Gastrocnemius medialis (tissue), 4 donors: ENCODE results near the gene GPR84. TPM values are rescaled to one million over a fixed set of nuclear protein-coding genes. Genes with fewer than 3 reads are reported as not detected.

Experiments used
- ATAC-seq, 2 donors: fragments of 150-250 bp; one replicate each; pipeline ENCODE4 v1.9.1; 2016
- DNase-seq, 2 donors: peaks; one replicate each; pipeline ENCODE4 v3.0.0-alpha.2; 2019
- H3K27ac ChIP-seq, 4 donors: fragments of 200-600 bp; sonication (generic); 1 replicate in 1 of 4; 2 replicates in 3 of 4; pipeline ENCODE4 v1.5.1; 2016 to 2018; ENCODE audit warnings: mild to moderate bottlenecking in 2 of 4, moderate library complexity in 1 of 4
- H3K27me3 ChIP-seq, 3 donors: fragments of 200-600 bp; sonication (generic) in 2 of 3; 1 replicate in 1 of 3; 2 replicates in 2 of 3; pipeline versions ENCODE4 v1.5.1 to v1.6.0; 2016 to 2019; ENCODE audit warnings: mild to moderate bottlenecking in 1 of 3, moderate library complexity in 1 of 3
- H3K36me3 ChIP-seq, 2 donors: fragments of 200-600 bp; sonication (generic) in 1 of 2; one replicate each; pipeline ENCODE4 v1.5.1; 2017 to 2018
- H3K4me1 ChIP-seq, 2 donors: fragments of 200-600 bp; sonication (generic) in 1 of 2; one replicate each; pipeline ENCODE4 v1.5.1; 2016 to 2017; ENCODE audit warnings: mild to moderate bottlenecking in 2 of 2
- H3K4me3 ChIP-seq, 4 donors: fragments of 200-600 bp; sonication (generic) in 3 of 4; 1 replicate in 1 of 4; 2 replicates in 3 of 4; pipeline ENCODE4 v1.5.1; 2016 to 2019; ENCODE audit warnings: mild to moderate bottlenecking in 2 of 4
- H3K9me3 ChIP-seq, 3 donors: fragments of 200-600 bp; sonication (generic) in 2 of 3; 1 replicate in 1 of 3; 2 replicates in 2 of 3; pipeline ENCODE4 v1.5.1; 2016 to 2019
- CTCF ChIP-seq, 5 experiments: fragments of 450-650 bp in 3 of 5; fragments of 200-600 bp in 2 of 5; sonication (generic) in 2 of 5; IDR thresholded peaks in 4 of 5; conservative IDR thresholded peaks in 1 of 5; 1 replicate in 4 of 5; 2 replicates in 1 of 5; pipeline ENCODE4 v1.5.1; 2016 to 2019; ENCODE audit warnings: antibody characterized with exemption in 5 of 5, mild to moderate bottlenecking in 3 of 5, moderate library complexity in 3 of 5
- POLR2A ChIP-seq, 2 donors: fragments of 450-650 bp; IDR thresholded peaks; one replicate each; pipeline ENCODE4 v1.6.1; 2017; ENCODE audit warnings: antibody characterized with exemption in 2 of 2, mild to moderate bottlenecking in 2 of 2, moderate library complexity in 2 of 2
- in situ Hi-C, 4 donors: fragments of 200-750 bp; cut with MboI; loops; one replicate each; pipeline versions ENCODE4 v1.15.0 to v1.8.0; 2017; ENCODE audit warnings: low sequenced_read_pairs in 4 of 4
- intact Hi-C: fragments of 100-400 bp; cut with DNase I; formaldehyde crosslinking; loops from one replicate; pipeline ENCODE4 v1.15.1; 2023; ENCODE audit warnings: low total_unique reads
- microRNA counts, 2 donors: library from miRNA; unstranded; fragments of <30 nt; microRNA quantifications; one replicate each; lab custom pipeline; 2016
- microRNA-seq, 2 donors: library from miRNA; unstranded; fragments of <30 nt; microRNA quantifications; one replicate each; pipeline ENCODE4, GENCODE V29; 2016; ENCODE audit warnings: borderline replicate concordance in 2 of 2
- total RNA-seq, 4 donors: library from RNA; depleted of rRNA; stranded (reverse); fragments of >200 nt; gene quantifications; one replicate each; pipeline versions ENCODE4 v1.1.0 to v1.2.3, GENCODE V29; 2016

The GPR84 gene
- total RNA-seq, 4 donors from 2014 or later = 0.49 to 0.51 TPM; not detected in 2

- peak within 1 kb of the TSS; percentile 79 to 86 (median 84) for H3K4me3 ChIP-seq
- in situ Hi-C loops = no loop called here
- H3K27ac ChIP-seq = peak within 1 kb of the TSS; percentile 82 to 91 (median 88)
- no peaks in the 10 kb centered on the region for H3K27me3 ChIP-seq
- intact Hi-C loops = loop anchor here (1.0 to 5.0 kb wide), 4 partner anchors 31 to 72 kb away; partner anchors contain the start of genes CBX5, GPR84 and HNRNPA1
- no peaks in the 10 kb centered on the region for H3K9me3 ChIP-seq
- DNase-seq (peak; percentile 96 to 99), ATAC-seq (peak; percentile 99 to 100)
- TF ChIP-seq POLR2A (IDR thresholded peaks at IDR 0.05) (peak; percentile 71 to 73), CTCF (IDR thresholded peaks at IDR 0.05 in 4 of 5, conservative IDR thresholded peaks at IDR 0.05 in 1 of 5) (peak; percentile 56 to 77 (median 67))
- peaks cover 16 to 29% of the 10 kb centered on the region in 2 donors for H3K4me1 ChIP-seq
- no peaks in the 10 kb centered on the region for H3K36me3 ChIP-seq
Measured at GRCh38 chr12:54324617-54325441, 39.5 kb downstream of the GPR84 start, which contains the start of gene COPZ1. COPZ1 (plus strand) TSS chr12:54325131; CDS start chr12:54325164, 33 bp downstream.

- TF ChIP-seq CTCF (IDR thresholded peaks at IDR 0.05 in 4 of 5, conservative IDR thresholded peaks at IDR 0.05 in 1 of 5) = no peak
- no peak for TF ChIP-seq POLR2A (IDR thresholded peaks at IDR 0.05)
- intact Hi-C loops = no loop called here
Measured at GRCh38 chr12:54321363-54321762, 42.9 kb downstream of the GPR84 start.

More at GRCh38 chr12:54321363-54321762, 42.9 kb downstream of the GPR84 start:
- Histone ChIP-seq H3K4me1 (peaks cover 8 to 10% of the 10 kb centered on the region in 2 donors), H3K36me3 (no peaks in the 10 kb centered on the region), H3K27me3 (no peaks in the 10 kb centered on the region), H3K27ac (no peak overlapping the region), H3K9me3 (no peaks in the 10 kb centered on the region), H3K4me3 (no peak overlapping the region)
- in situ Hi-C loops = no loop called here
- DNase-seq = no peak
- no peak for ATAC-seq

MicroRNAs encoded within 50 kb of the gene (microRNA counts, 767-probe panel; counts per million panel counts)
- 6,358 to 7,438 counts per million in 2 donors for microRNA hsa-miR-148b-3p (lab: Ali Mortazavi, UCI)

Small RNA genes within 50 kb of the gene (microRNA-seq; reads per million reads assigned to microRNA genes)
- 83.7 to 95.8 reads per million in 2 donors for gene MIR148B

Other genes starting within 250 kb of the GPR84 start
- gene SMUG1, start 175.5 kb downstream of the GPR84 start, total RNA-seq = 10 to 100 TPM; 25.3 to 51.8 (median 35.4) TPM
- 1 to 10 TPM; 7.9 to 8.9 (median 8.1) TPM for gene CBX5, start 84.4 kb downstream of the GPR84 start, total RNA-seq
- gene HNRNPA1, start 83.8 kb downstream of the GPR84 start, total RNA-seq = 100 to 1,000 TPM; 146 to 412 (median 186) TPM
- 1 to 10 TPM in 2 of 4 donors, under 1 TPM in 1, not detected in 1; 0.64 to 8.0 (median 1.8) TPM for gene NFE2, start 63.5 kb downstream of the GPR84 start, total RNA-seq
- gene COPZ1, start 39.4 kb downstream of the GPR84 start, total RNA-seq = 100 to 1,000 TPM in 2 of 4 donors, 10 to 100 TPM in 2; 91.8 to 145 (median 107) TPM
- gene ZNF385A, start 20.2 kb upstream of the GPR84 start, total RNA-seq = 10 to 100 TPM in 3 of 4 donors, 1 to 10 TPM in 1; 3.3 to 21.0 (median 18.3) TPM
- 10 to 100 TPM; 26.5 to 34.1 (median 30.9) TPM for gene ITGA5, start 54.8 kb upstream of the GPR84 start, total RNA-seq
- gene GTSF1, start 109.1 kb upstream of the GPR84 start, total RNA-seq = not detected
- 1 to 10 TPM in 3 of 4 donors, under 1 TPM in 1; 0.85 to 4.1 (median 3.9) TPM for gene NCKAP1L, start 133.3 kb upstream of the GPR84 start, total RNA-seq
- 1 to 10 TPM in 1 of 4 donors, under 1 TPM in 2, not detected in 1; 0.42 to 1.5 (median 0.63) TPM for gene PDE1B, start 185.1 kb upstream of the GPR84 start, total RNA-seq
- 100 to 1,000 TPM; 209 to 312 (median 235) TPM for gene PPP1R1A, start 224.2 kb upstream of the GPR84 start, total RNA-seq